HG03066 (cell line): Measurements from ENCODE around the gene GMPR2.

Experiments used
- ATAC-seq: cut with Tn5 transposase; IDR thresholded peaks from one replicate; pipeline ENCODE4 v1.9.1; 2021; ENCODE audit warnings: low read depth; ENCODE audit not compliant: unreplicated experiment

The GMPR2 gene

GRCh38 chr14:24281636-24282035, 48.9 kb downstream of the GMPR2 start:
- no peak for ATAC-seq

- ATAC-seq: no peak
Measured at GRCh38 chr14:24282736-24283135, 50.0 kb downstream of the GMPR2 start.

GRCh38 chr14:24283796-24284460, 51.2 kb downstream of the GMPR2 start:
- no peak for ATAC-seq

- no peak for ATAC-seq
Measured at GRCh38 chr14:24284501-24285035, 51.8 kb downstream of the GMPR2 start.

GRCh38 chr14:24285351-24285750, 52.6 kb downstream of the GMPR2 start:
- no peak for ATAC-seq

- no peak for ATAC-seq
Measured at GRCh38 chr14:24286996-24287395, 54.3 kb downstream of the GMPR2 start.
